Inflammatory macrophage treated with lipopolysaccharide for 4 hours (primary cell): ENCODE measurements around the gene ANO8.
A peak's percentile ranks its signal among the peaks of the same experiment; 100 is the strongest.

ENCODE experiments used
- DNase-seq: peaks from one replicate; pipeline ENCODE4 v3.0.0-alpha.2; 2020

Gene ANO8

DNA sequence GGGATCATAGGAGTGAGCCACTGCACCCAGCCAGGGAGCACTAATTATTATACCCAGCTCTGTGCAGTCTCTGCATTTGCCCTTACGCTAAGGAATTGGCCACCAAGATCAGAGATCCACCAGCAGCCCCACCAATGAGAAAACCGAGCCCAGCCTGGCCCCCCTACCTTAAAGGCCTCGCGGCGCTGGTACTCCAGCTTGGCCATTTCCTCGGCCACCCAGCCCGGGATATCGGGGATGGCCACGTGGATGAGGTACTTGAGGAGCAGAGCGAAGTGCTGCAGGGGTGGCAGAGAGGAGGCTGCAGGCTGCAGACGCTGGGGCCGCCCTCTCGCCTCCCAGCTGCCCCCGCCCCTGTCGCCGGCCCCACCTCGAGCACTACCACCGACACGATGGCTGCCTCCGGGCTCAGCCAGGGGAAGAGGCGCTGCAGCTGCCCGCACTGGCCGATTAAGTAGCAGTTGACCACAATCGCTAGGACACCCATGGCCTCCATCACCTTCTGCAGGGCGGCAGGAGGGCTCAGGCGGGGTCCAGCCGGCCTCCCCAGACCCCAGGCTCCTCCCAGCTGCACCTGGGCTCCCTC, 7.5 kb downstream of the ANO8 start:
- no peak for DNase-seq

- no peak for DNase-seq
These were observed 8.1 kb downstream of the ANO8 start for GRCh38 chr19:17326595-17326966.

- no peak for DNase-seq
These were observed 8.6 kb downstream of the ANO8 start for GRCh38 chr19:17325881-17326594.

- DNase-seq, result no peak
These were observed 9.5 kb downstream of the ANO8 start for GRCh38 chr19:17325133-17325532.

GRCh38 chr19:17324357-17325114, 10.1 kb downstream of the ANO8 start:
- DNase-seq, result no peak

DNA sequence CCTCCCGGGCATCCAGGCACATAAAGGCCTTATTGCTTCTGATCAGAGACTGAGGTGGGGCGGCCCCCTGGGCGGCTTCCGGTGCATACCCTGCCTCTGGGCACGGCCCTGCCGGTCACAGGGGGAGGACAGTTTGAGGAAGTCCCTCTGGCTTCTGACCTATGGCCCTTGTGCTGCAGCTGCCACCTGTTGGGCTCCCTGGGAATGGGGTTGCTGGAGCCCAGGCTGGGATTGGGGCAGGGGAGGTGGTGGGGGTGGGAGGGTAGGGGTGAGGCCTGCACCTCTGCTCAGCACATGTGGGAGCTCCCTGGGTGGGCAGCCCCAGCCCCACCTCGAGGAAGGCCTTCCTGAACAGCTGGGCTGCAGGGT, 10.7 kb downstream of the ANO8 start:
- peak; percentile 45 for DNase-seq

GRCh38 chr19:17323300-17323963, 11.2 kb downstream of the ANO8 start:
- DNase-seq, result no peak

DNA sequence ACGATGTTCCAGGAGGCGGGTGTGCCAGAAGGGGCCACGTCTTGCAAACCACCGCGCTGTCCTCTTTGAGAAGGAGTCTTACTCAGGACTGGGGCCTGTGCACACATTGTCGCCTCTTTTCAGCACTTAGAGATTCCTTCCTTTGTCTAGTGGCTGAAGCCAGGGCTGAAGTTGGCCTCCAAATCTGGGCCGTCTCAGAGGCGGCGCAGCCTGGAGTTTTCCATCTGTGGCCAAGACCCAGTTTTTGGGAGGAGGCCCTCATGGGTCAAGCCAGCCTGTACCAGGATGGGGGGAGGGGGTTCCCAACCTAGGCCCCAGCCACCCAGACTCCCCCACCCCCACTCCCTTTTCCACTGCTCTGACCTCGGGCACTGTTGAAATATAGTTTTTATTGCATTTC, 11.8 kb downstream of the ANO8 start:
- no peak for DNase-seq

GRCh38 chr19:17321655-17322489, 12.8 kb downstream of the ANO8 start:
- no peak for DNase-seq

- no peak for DNase-seq
These were observed 14.2 kb downstream of the ANO8 start for GRCh38 chr19:17320435-17320834.

GRCh38 chr19:17319473-17320238, 15.0 kb downstream of the ANO8 start:
- DNase-seq, result no peak

- no peak for DNase-seq
These were observed 15.7 kb downstream of the ANO8 start for GRCh38 chr19:17318966-17319365.

- DNase-seq, result no peak
These were observed 20.6 kb downstream of the ANO8 start for GRCh38 chr19:17314007-17314593.

DNA sequence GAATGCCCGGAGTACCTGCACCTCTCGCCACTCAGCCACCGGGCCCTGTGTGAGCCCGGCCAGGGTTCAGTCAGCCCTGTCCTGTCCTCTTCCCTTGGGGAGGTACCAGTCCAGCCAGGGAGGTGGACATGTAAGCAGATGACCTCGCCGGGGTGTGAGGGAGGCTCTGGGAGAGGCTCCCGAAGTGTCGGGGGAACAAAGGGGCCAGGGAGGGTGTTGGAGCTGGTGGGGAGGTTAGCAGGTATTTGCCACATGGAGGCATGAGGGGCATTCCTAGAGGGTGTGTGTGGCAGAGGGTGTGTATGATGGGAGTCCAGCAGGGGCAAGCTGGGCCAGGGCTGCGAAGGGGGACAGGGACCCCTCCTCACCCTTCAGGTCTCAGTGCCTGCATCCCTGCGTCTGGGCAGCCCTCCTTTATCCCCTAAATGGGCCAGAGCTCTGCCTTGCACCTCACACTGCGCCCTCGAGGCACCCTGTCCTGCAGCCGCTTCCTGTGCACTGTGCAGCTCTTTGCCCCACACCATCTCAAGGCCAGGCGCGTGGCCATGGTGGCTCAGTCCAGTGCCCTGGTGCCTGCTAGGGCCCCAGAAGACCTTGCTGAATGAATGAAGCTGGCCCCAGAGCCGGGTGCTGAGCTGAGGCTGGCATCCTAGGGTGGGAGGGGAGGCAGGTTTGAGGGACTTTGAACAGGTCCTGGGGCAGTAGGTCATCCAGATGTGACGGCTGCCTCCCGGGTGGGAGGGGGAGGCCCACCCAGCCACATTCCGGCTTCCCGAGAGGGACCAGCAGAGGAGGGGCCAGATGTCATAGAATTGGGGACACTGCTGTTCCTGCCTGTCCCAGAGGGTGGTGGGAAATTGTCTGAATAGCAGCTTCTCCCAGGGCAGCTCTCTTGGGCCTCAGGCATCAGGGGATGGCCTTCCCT, 22.2 kb downstream of the ANO8 start:
- no peak for DNase-seq

DNA sequence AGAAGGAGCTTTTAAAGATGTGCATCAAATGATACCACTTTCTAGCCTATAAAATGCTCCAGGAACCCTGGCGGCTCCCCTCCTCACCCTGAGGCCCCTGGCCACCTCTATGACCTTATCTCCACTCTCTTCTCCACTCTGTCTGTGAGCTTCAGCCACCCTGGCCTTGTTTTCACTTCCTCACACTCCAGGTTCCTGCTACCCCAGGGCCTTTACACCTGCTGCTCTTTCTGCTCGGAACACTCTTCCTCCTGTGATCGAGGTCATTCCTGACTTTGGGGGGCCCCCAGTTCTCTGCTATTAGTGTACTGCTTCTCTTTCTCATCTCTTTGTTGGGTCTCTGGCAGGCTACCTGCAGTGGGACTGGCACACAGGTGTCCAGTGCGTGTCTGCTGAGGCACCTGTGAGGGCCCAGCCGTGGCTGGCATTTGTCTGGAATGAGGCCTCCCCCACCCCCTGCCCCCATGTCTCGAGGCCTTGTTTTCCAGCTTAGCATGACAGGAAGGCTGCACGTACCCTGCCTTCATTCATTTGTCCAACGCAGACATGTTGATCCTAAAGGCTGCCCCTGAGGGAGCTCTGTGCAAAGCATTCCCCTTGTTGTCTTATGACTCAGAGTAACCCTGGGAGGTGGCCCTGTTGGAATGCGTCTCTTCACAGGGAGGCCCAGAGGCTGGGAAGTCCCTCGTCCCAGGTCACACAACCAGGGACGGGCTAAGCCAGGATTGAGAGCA, 23.0 kb downstream of the ANO8 start:
- DNase-seq, result no peak

GRCh38 chr19:17309965-17310461, 24.6 kb downstream of the ANO8 start:
- DNase-seq, result no peak

- DNase-seq, result peak; percentile 100
These were observed 25.3 kb downstream of the ANO8 start, which contains the start of gene DDA1 for GRCh38 chr19:17309198-17309964. TSS of gene DDA1 (plus strand) at chr19:17309563. CDS start at chr19:17309655, 92 bp downstream.

GRCh38 chr19:17307876-17308377, 26.7 kb downstream of the ANO8 start:
- no peak for DNase-seq
